Activated B cell treated with CpG ODN at 0.5 μM for 24 hours (primary cell): ENCODE data around the gene TAOK1. TPM values are rescaled to one million over a fixed set of nuclear protein-coding genes. Genes with fewer than 3 reads are reported as not detected.
"Not testable (repeated sequence)": the region's sequence is repeated elsewhere in the genome, so short reads cannot be mapped to it uniquely, and the experiment has no call there.

ENCODE experiments used
- ATAC-seq: fragments of 200-7000 bp; cut with Tn5 transposase; one replicate; pipeline ENCODE4 v1.10.0; 2021; ENCODE audit warnings: low read depth, mild to moderate bottlenecking, moderate library complexity
- CTCF ChIA-PET: fragments of 350-600 bp; sonication (Branson Sonifier 250); formaldehyde crosslinking; loops from one replicate; lab custom pipeline; 2021; ENCODE audit warnings: antibody characterized with exemption; lab: Charles Lee
- POLR2A ChIA-PET: fragments of 350-600 bp; sonication (Branson Sonifier 250); formaldehyde crosslinking; loops from one replicate; lab custom pipeline; 2021; ENCODE audit warnings: antibody characterized with exemption; lab: Charles Lee
- DNase-seq: peaks from one replicate; pipeline ENCODE4 v3.0.0; 2022
- H3K27ac Mint-ChIP-seq: one replicate; pipeline ENCODE4 v1.8.0; 2020; ENCODE audit warnings: mixed read lengths
- H3K27me3 Mint-ChIP-seq: one replicate; pipeline ENCODE4 v1.8.0; 2021; ENCODE audit warnings: mixed read lengths
- H3K36me3 Mint-ChIP-seq: one replicate; pipeline ENCODE4 v1.8.0; 2021; ENCODE audit warnings: low read depth, mixed read lengths
- H3K4me1 Mint-ChIP-seq: one replicate; pipeline ENCODE4 v1.8.0; 2021; ENCODE audit warnings: mixed read lengths
- H3K4me3 Mint-ChIP-seq: one replicate; pipeline ENCODE4 v1.8.0; 2020; ENCODE audit warnings: mild to moderate bottlenecking, mixed read lengths
- H3K9me3 Mint-ChIP-seq: one replicate; pipeline ENCODE4 v1.8.0; 2020; ENCODE audit warnings: mixed read lengths
- intact Hi-C: fragments of 100-400 bp; cut with micrococcal nuclease; formaldehyde crosslinking; loops from one replicate; pipeline ENCODE4 v1.15.1; 2024
- total RNA-seq: library from RNA; stranded (reverse); gene quantifications from 2 replicates; pipeline ENCODE4 v1.2.3, GENCODE V29; 2022
- TF ChIP-seq, protein P1 (sequence below): fragments of 200-600 bp; IDR thresholded peaks from one replicate; pipeline ENCODE4 v1.8.0; 2022; ENCODE audit warnings: antibody characterized with exemption, mild to moderate bottlenecking

The TAOK1 gene
- total RNA-seq, 1 donor from 2014 or later = 55.5 TPM

GRCh38 chr17:29469276-29469675 lies 79.1 kb downstream of the TAOK1 start:
- Mint-ChIP-seq H3K4me1 (no peaks in the 10 kb centered on the region), H3K4me3 (no peak overlapping the region), H3K27ac (no peak overlapping the region), H3K27me3 (no peaks in the 10 kb centered on the region), H3K9me3 (no peaks in the 10 kb centered on the region), H3K36me3 (peaks cover 60% of the 10 kb centered on the region)
- TF ChIP-seq, protein P1, sequence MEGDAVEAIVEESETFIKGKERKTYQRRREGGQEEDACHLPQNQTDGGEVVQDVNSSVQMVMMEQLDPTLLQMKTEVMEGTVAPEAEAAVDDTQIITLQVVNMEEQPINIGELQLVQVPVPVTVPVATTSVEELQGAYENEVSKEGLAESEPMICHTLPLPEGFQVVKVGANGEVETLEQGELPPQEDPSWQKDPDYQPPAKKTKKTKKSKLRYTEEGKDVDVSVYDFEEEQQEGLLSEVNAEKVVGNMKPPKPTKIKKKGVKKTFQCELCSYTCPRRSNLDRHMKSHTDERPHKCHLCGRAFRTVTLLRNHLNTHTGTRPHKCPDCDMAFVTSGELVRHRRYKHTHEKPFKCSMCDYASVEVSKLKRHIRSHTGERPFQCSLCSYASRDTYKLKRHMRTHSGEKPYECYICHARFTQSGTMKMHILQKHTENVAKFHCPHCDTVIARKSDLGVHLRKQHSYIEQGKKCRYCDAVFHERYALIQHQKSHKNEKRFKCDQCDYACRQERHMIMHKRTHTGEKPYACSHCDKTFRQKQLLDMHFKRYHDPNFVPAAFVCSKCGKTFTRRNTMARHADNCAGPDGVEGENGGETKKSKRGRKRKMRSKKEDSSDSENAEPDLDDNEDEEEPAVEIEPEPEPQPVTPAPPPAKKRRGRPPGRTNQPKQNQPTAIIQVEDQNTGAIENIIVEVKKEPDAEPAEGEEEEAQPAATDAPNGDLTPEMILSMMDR = no peak
- no peak for DNase-seq
- ATAC-seq = no peak
- CTCF ChIA-PET = no interaction called here
- intact Hi-C loops = no loop called here
- POLR2A ChIA-PET = no interaction called here

- H3K27me3 Mint-ChIP-seq, POLR2A ChIA-PET, DNase-seq, intact Hi-C loops, H3K9me3 Mint-ChIP-seq, H3K27ac Mint-ChIP-seq, H3K4me3 Mint-ChIP-seq, CTCF ChIA-PET, ATAC-seq, H3K4me1 Mint-ChIP-seq: not testable (repeated sequence)
- peaks cover 45% of the 10 kb centered on the region for H3K36me3 Mint-ChIP-seq
Observed at GRCh38 chr17:29473437-29473836, 83.3 kb downstream of the TAOK1 start.

- ATAC-seq = no peak
- Mint-ChIP-seq H3K9me3 (no peaks in the 10 kb centered on the region), H3K4me1 (no peaks in the 10 kb centered on the region), H3K4me3 (no peak overlapping the region), H3K36me3 (peaks cover 45% of the 10 kb centered on the region), H3K27me3 (no peaks in the 10 kb centered on the region), H3K27ac (no peak overlapping the region)
- ChIA-PET CTCF (no interaction called here), POLR2A (no interaction called here)
- TF ChIP-seq, protein P1 = no peak
- no peak for DNase-seq
- intact Hi-C loops = no loop called here
Observed at GRCh38 chr17:29474297-29474696, 84.1 kb downstream of the TAOK1 start.

DNA sequence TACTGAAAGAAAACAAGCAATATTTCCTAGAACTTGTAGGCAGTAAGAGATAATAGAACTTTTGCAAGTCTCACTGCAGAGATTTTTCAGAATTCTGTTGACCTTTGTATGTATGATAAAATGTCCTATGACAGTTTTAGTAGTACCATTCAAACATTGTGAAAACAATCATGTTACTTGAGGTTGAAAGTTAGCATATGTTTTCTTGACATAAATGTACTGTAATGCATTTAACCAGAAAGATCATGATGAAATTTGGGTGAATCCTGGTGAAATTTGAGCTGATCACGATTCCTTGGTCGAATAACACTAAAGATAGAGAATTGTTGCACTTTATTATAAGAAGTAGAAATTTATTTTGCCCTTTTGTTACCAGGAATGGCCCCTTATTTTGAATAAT lies 85.7 kb downstream of the TAOK1 start:
- ATAC-seq (no peak), DNase-seq (no peak)
- intact Hi-C loops = no loop called here
- peaks cover 43% of the 10 kb centered on the region for H3K36me3 Mint-ChIP-seq
- CTCF ChIA-PET = no interaction called here
- H3K4me3 Mint-ChIP-seq = no peak overlapping the region
- H3K9me3 Mint-ChIP-seq = no peaks in the 10 kb centered on the region
- TF ChIP-seq, protein P1 = no peak
- H3K4me1 Mint-ChIP-seq = no peaks in the 10 kb centered on the region
- POLR2A ChIA-PET = no interaction called here
- no peaks in the 10 kb centered on the region for H3K27me3 Mint-ChIP-seq
- no peak overlapping the region for H3K27ac Mint-ChIP-seq

- H3K4me1 Mint-ChIP-seq, H3K9me3 Mint-ChIP-seq, ATAC-seq, H3K27me3 Mint-ChIP-seq, H3K4me3 Mint-ChIP-seq, H3K27ac Mint-ChIP-seq, POLR2A ChIA-PET, DNase-seq, intact Hi-C loops: not testable (repeated sequence)
- peaks cover 41% of the 10 kb centered on the region for H3K36me3 Mint-ChIP-seq
- CTCF ChIA-PET = interaction anchor here (0.9 kb wide), 1 partner anchor 645 kb away, joined by 5 read pairs; no protein-coding TSS in a partner anchor
Observed at GRCh38 chr17:29480249-29480928, 90.2 kb downstream of the TAOK1 start.

DNA sequence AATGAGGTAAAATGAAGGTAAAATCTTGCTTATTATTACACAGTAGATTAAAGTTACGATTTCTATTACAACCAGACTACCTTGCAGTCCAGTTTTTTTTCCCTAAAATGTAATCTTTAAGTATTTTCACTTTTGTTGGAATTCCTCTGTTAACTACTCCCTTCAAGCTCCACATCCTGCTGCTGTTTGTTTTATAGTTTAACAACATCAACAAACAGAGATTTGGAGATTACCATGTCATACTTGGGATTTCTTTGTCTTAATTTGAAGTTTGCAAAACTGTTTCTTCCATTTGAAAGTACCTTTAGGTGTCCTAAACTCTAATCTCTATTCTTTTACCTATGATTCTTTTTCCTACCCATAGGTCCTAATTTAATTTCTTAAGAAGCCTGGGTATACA lies 93.3 kb downstream of the TAOK1 start:
- Mint-ChIP-seq H3K36me3 (peaks cover 43% of the 10 kb centered on the region), H3K9me3 (no peaks in the 10 kb centered on the region), H3K4me3 (no peak overlapping the region), H3K4me1 (no peaks in the 10 kb centered on the region), H3K27me3 (no peaks in the 10 kb centered on the region), H3K27ac (no peak overlapping the region)
- DNase-seq = no peak
- ATAC-seq = no peak
- CTCF ChIA-PET = no interaction called here
- POLR2A ChIA-PET = no interaction called here
- TF ChIP-seq, protein P1 = no peak
- intact Hi-C loops = no loop called here
